K562 (cell line): ENCODE results near the gene OR52B6.

Experiments used
- CTCF ChIP-seq, 3 experiments: IDR thresholded peaks in 2 of 3; conservative IDR thresholded peaks in 1 of 3; 2 replicates each; pipeline ENCODE4 v1.5.1; 2011 to 2012; ENCODE audit warnings: low read length in 3 of 3, mild to moderate bottlenecking in 3 of 3, control low read depth in 2 of 3, improper control_type of control experiment in 1 of 3, inconsistent platforms in 1 of 3, low read depth in 1 of 3, mixed read lengths in 1 of 3, moderate library complexity in 1 of 3; ENCODE audit not compliant: insufficient read depth in 2 of 3
- GABPA ChIP-seq: fragments of 200-800 bp; sonication (Bioruptor generic); conservative IDR thresholded peaks from 2 replicates; pipeline ENCODE4 v1.6.1; 2016; ENCODE audit warnings: low read depth, missing genetic modification characterization, missing compliant biosample characterization
- RAD51 ChIP-seq: fragments of 450-650 bp; IDR thresholded peaks from 2 replicates; pipeline ENCODE4 v1.7.1; 2016; ENCODE audit warnings: low read depth, mild to moderate bottlenecking, borderline replicate concordance

DNA sequence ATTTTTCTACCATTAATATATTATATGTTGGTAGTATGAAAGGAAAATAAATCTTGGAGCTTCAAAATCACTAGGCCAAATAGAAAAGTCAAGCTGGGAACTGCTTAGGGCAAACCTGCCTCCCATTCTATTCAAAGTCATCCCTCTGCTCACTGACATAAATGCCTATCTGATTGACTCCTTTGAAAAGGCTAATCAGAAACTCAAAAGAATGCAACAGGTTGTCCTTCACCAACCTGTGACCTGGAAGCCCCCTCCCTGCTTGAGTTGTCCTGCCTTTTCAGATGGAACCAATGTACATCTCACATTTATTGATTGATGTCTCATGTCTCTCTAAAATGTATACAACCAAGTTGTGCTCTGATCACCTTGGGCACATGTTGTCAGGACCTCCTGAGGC is 40.9 kb downstream of the OR52B6 start:
- TF ChIP-seq GABPA (tag) (no peak), CTCF (IDR thresholded peaks at IDR 0.05 in 2 of 3, conservative IDR thresholded peaks at IDR 0.05 in 1 of 3; ENCODE audit: insufficient read depth in 2 of 3, low read depth in 1 of 3, low read length in 3 of 3) (no peak), RAD51 (no peak)
